HepG2 (cell line): Measurements from ENCODE around the gene VSIG10L. TPM values are rescaled to one million over a fixed set of nuclear protein-coding genes. Genes with fewer than 3 reads are reported as not detected.

ENCODE experiments used
- BCL6 ChIP-seq: IDR thresholded peaks from 2 replicates; pipeline ENCODE4 v1.6.1; 2016; ENCODE audit warnings: missing genetic modification reagents, missing compliant biosample characterization
- CENPX ChIP-seq: sonication (generic); formaldehyde crosslinking; IDR thresholded peaks from 2 replicates; pipeline ENCODE4 v1.9.0; 2021; ENCODE audit warnings: mild to moderate bottlenecking, missing genetic modification reagents, moderate library complexity
- GABPB1 ChIP-seq: IDR thresholded peaks from 2 replicates; pipeline ENCODE4 v1.6.1; 2016; ENCODE audit warnings: mild to moderate bottlenecking, missing genetic modification reagents, moderate library complexity, missing compliant biosample characterization
- HDAC6 ChIP-seq: fragments of 200-600 bp; sonication (generic); IDR thresholded peaks from 2 replicates; pipeline ENCODE4 v1.7.0; 2017; ENCODE audit warnings: mild to moderate bottlenecking, antibody characterized with exemption, low read length, low read depth
- HNF1A ChIP-seq, 2 experiments: sonication (generic) in 1 of 2; formaldehyde crosslinking in 1 of 2; IDR thresholded peaks; 2 replicates each; pipeline versions ENCODE4 v1.4.0 to v1.6.1; 2016 to 2020; ENCODE audit warnings: borderline replicate concordance in 1 of 2, low read depth in 1 of 2, mild to moderate bottlenecking in 1 of 2, missing genetic modification reagents in 1 of 2
- MEIS1 ChIP-seq: sonication (generic); formaldehyde crosslinking; IDR thresholded peaks from 2 replicates; pipeline ENCODE4 v1.9.0; 2021; ENCODE audit warnings: mild to moderate bottlenecking, missing genetic modification reagents, moderate library complexity, borderline replicate concordance
- MYC ChIP-seq: sonication (generic); formaldehyde crosslinking; IDR thresholded peaks from 2 replicates; pipeline ENCODE4 v1.9.0; 2021; ENCODE audit warnings: missing genetic modification reagents, borderline replicate concordance
- NFE2L1 ChIP-seq: sonication (generic); formaldehyde crosslinking; IDR thresholded peaks from 2 replicates; pipeline ENCODE4 v1.4.0; 2020; ENCODE audit warnings: missing genetic modification reagents, mild to moderate bottlenecking, borderline replicate concordance
- PPARG ChIP-seq: conservative IDR thresholded peaks from 2 replicates; pipeline ENCODE4 v1.6.1; 2016; ENCODE audit warnings: missing biosample characterization, missing genetic modification reagents
- SP2 ChIP-seq: sonication (generic); formaldehyde crosslinking; IDR thresholded peaks from 2 replicates; pipeline ENCODE4 v1.5.1; 2020; ENCODE audit warnings: mild to moderate bottlenecking, missing genetic modification reagents
- SYNCRIP ChIP-seq: fragments of 200-400 bp; formaldehyde crosslinking; IDR thresholded peaks from 2 replicates; pipeline ENCODE4 v1.6.1; 2018; ENCODE audit warnings: mild to moderate bottlenecking, low read depth, low read length; ENCODE audit not compliant: insufficient read depth
- THAP11 ChIP-seq: IDR thresholded peaks from 2 replicates; pipeline ENCODE4 v1.6.1; 2016; ENCODE audit warnings: missing biosample characterization, missing genetic modification reagents
- ZBTB33 ChIP-seq: sonication (generic); formaldehyde crosslinking; IDR thresholded peaks from 2 replicates; pipeline ENCODE4 v1.4.0; 2020; ENCODE audit warnings: missing genetic modification reagents
- ZEB1 ChIP-seq: IDR thresholded peaks from 2 replicates; pipeline ENCODE4 v1.6.1; 2012; ENCODE audit warnings: mild to moderate bottlenecking, low read depth, inconsistent platforms; ENCODE audit not compliant: insufficient replicate concordance
- ZKSCAN1 ChIP-seq: fragments of 150-350 bp; IDR thresholded peaks from 2 replicates; pipeline ENCODE4 v1.6.1; 2014; ENCODE audit warnings: low read length
- ZMYM2 ChIP-seq: sonication (generic); formaldehyde crosslinking; IDR thresholded peaks from 2 replicates; pipeline ENCODE4 v1.8.0; 2022; ENCODE audit warnings: mild to moderate bottlenecking, missing genetic modification reagents
- ZNF207 ChIP-seq: fragments of 450-650 bp; IDR thresholded peaks from 2 replicates; pipeline ENCODE4 v1.6.1; 2016; ENCODE audit warnings: antibody characterized with exemption, borderline replicate concordance
- ZNF24 ChIP-seq: fragments of 450-650 bp; IDR thresholded peaks from 2 replicates; pipeline ENCODE4 v1.6.1; 2017; ENCODE audit warnings: antibody characterized with exemption, mild to moderate bottlenecking
- ZNF331 ChIP-seq: sonication (generic); formaldehyde crosslinking; IDR thresholded peaks from 2 replicates; pipeline ENCODE4 v1.4.0; 2020; ENCODE audit warnings: missing genetic modification reagents
- ZNF552 ChIP-seq: sonication (generic); formaldehyde crosslinking; IDR thresholded peaks from 2 replicates; pipeline ENCODE4 v1.9.0; 2022; ENCODE audit warnings: missing genetic modification reagents, mild to moderate bottlenecking, borderline replicate concordance
- ZNF562 ChIP-seq: sonication (generic); formaldehyde crosslinking; IDR thresholded peaks from 2 replicates; pipeline ENCODE4 v1.8.0; 2022; ENCODE audit warnings: missing genetic modification reagents, borderline replicate concordance
- ZNF564 ChIP-seq: sonication (generic); formaldehyde crosslinking; IDR thresholded peaks from 2 replicates; pipeline ENCODE4 v1.8.1; 2023; ENCODE audit warnings: mild to moderate bottlenecking, missing genetic modification reagents
- ZNF569 ChIP-seq: sonication (generic); formaldehyde crosslinking; IDR thresholded peaks from 2 replicates; pipeline ENCODE4 v1.5.0; 2020; ENCODE audit warnings: mild to moderate bottlenecking, missing genetic modification reagents, moderate library complexity, borderline replicate concordance
- ZNF570 ChIP-seq: sonication (generic); formaldehyde crosslinking; IDR thresholded peaks from 2 replicates; pipeline ENCODE4 v1.4.0; 2020; ENCODE audit warnings: mild to moderate bottlenecking, missing genetic modification reagents, borderline replicate concordance
- ZNF614 ChIP-seq: IDR thresholded peaks from 2 replicates; pipeline ENCODE4 v1.6.1; 2018; ENCODE audit warnings: missing biosample characterization, missing genetic modification reagents, inconsistent platforms, borderline replicate concordance
- polyA plus RNA-seq, 8 experiments: library from polyadenylated mRNA; depleted of rRNA in 3 of 8; stranded (reverse) in 7 of 8; unstranded in 1 of 8; fragments of >200 nt; fragmentation: Illumina TruSeq in 4 of 8; extraction: Trizol in 4 of 8; gene quantifications; 2 replicates each; pipeline versions ENCODE4 v1.2.1 to v1.2.3, GENCODE V29; 2011 to 2016; ENCODE audit warnings: low read depth in 4 of 8, missing spikeins in 1 of 8, mixed read lengths in 1 of 8; ENCODE audit not compliant: insufficient read depth in 1 of 8
- total RNA-seq, 5 experiments: library from RNA; depleted of rRNA; stranded (reverse); fragments of >200 nt; fragmentation: Illumina TruSeq; extraction: Trizol; gene quantifications; 2 replicates each; pipeline ENCODE4 v1.2.3, GENCODE V29; 2016; ENCODE audit warnings: low read depth in 1 of 5
- TF ChIP-seq, protein P1 (sequence below): sonication (generic); formaldehyde crosslinking; IDR thresholded peaks from 2 replicates; pipeline ENCODE4 v1.8.1; 2023; ENCODE audit warnings: mild to moderate bottlenecking, missing genetic modification reagents

Gene VSIG10L
- total and polyA plus RNA-seq, 2 of the 13 experiments (the other 11 are each of a cell fraction or from before 2014, with no cell fraction given), result 2.7 to 8.5 TPM

DNA sequence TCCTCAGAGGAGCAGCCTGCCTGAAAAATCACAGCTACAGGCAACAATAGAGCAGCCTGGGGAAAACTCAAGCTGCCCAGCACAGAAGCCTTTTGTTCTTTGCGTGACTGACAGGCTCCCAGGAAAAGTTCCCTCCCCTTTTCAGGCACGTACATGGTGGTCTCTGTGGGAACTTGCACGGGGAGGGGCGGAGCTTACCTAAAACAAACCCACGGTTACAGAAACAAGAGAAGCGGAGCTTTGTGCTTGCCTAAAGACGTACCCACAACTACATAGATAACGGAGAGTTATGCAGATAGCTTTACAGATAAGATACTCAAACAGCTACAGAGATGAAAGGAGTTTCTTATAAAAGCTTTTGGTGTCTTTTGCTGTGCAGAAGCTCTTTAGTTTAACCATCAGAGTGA, 12.8 kb upstream of the VSIG10L start (continued):
- TF ChIP-seq THAP11 (CRISPR knock-in tag), result peak; percentile 41; the same call in 1 of the 2 replicates
- TF ChIP-seq ZEB1, result no peak
- TF ChIP-seq NFE2L1, result no peak
- TF ChIP-seq GABPB1 (CRISPR knock-in tag), result no peak
- TF ChIP-seq ZNF24, result no peak
- no peak for TF ChIP-seq ZNF569 (CRISPR knock-in tag)
- no peak for TF ChIP-seq ZNF570 (CRISPR knock-in tag)
- no peak for TF ChIP-seq ZNF562 (CRISPR knock-in tag)
- no peak for TF ChIP-seq HDAC6
- TF ChIP-seq ZKSCAN1, result no peak
- TF ChIP-seq, protein P1, sequence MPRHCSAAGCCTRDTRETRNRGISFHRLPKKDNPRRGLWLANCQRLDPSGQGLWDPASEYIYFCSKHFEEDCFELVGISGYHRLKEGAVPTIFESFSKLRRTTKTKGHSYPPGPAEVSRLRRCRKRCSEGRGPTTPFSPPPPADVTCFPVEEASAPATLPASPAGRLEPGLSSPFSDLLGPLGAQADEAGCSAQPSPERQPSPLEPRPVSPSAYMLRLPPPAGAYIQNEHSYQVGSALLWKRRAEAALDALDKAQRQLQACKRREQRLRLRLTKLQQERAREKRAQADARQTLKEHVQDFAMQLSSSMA, result no peak
- no peak for TF ChIP-seq ZNF614
- no peak for TF ChIP-seq SP2 (CRISPR knock-in tag)
- TF ChIP-seq ZMYM2 (CRISPR knock-in tag), result no peak
- no peak for TF ChIP-seq SYNCRIP
- 0 out of 2 replicates have a peak, but pooled peaks have one; percentile 34 for TF ChIP-seq HNF1A (IDR thresholded peaks at IDR 0.05; ENCODE audit: low read depth)
- TF ChIP-seq HNF1A (CRISPR knock-in tag; IDR thresholded peaks at IDR 0.05; ENCODE audit: borderline replicate concordance), result peak; percentile 30; the same call in 1 of the 2 replicates
- peak; percentile 85 for TF ChIP-seq PPARG (CRISPR knock-in tag)
- peak; percentile 59; the same call in 1 of the 2 replicates for TF ChIP-seq BCL6 (CRISPR knock-in tag)
- TF ChIP-seq ZNF552, result no peak
- peak; percentile 78 for TF ChIP-seq ZNF331 (CRISPR knock-in tag)
- no peak for TF ChIP-seq ZNF207
- no peak for TF ChIP-seq ZNF564 (CRISPR knock-in tag)
- TF ChIP-seq MYC, result no peak; the same call in 1 of the 2 replicates
- TF ChIP-seq CENPX, result no peak
- no peak; the same call in 1 of the 2 replicates for TF ChIP-seq MEIS1 (CRISPR knock-in tag)
- no peak for TF ChIP-seq ZBTB33 (CRISPR knock-in tag)
